GM12865 (cell line): Measurements from ENCODE around the gene NUDT13.

Experiments used
- DNase-seq: peaks from one replicate; pipeline ENCODE4 v3.0.0; 2010; ENCODE audit warnings: low read depth
- H3K4me3 ChIP-seq: 2 replicates; pipeline ENCODE4 v1.5.1; 2011; ENCODE audit warnings: mild to moderate bottlenecking, low read depth, low read length, control low read depth
- TF ChIP-seq, protein P1 (sequence below): IDR thresholded peaks from 2 replicates; pipeline ENCODE4 v1.5.1; 2011; ENCODE audit warnings: low read length, control low read depth, low read depth, inconsistent platforms; ENCODE audit not compliant: insufficient read depth; ENCODE audit errors: missing control alignments

The NUDT13 gene

DNA sequence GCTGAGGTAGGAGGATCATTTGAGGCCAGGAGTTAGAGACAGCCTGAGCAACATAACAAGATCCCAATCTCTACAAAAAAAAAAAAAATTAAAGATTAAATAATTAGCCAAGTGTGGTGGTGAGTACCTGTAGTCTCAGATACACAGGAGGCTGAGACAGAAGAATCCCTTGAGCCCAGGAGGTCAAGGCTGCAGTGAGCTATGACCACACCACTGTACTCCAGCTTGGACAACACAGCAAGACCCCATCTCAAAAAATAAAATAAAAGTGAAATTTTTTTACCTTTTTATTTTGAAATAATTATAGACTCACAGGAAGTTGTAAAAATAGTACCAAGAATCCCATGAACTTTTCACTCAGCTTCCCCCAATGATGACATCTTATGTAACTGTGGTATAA, 62.6 kb downstream of the NUDT13 start:
- TF ChIP-seq, protein P1, sequence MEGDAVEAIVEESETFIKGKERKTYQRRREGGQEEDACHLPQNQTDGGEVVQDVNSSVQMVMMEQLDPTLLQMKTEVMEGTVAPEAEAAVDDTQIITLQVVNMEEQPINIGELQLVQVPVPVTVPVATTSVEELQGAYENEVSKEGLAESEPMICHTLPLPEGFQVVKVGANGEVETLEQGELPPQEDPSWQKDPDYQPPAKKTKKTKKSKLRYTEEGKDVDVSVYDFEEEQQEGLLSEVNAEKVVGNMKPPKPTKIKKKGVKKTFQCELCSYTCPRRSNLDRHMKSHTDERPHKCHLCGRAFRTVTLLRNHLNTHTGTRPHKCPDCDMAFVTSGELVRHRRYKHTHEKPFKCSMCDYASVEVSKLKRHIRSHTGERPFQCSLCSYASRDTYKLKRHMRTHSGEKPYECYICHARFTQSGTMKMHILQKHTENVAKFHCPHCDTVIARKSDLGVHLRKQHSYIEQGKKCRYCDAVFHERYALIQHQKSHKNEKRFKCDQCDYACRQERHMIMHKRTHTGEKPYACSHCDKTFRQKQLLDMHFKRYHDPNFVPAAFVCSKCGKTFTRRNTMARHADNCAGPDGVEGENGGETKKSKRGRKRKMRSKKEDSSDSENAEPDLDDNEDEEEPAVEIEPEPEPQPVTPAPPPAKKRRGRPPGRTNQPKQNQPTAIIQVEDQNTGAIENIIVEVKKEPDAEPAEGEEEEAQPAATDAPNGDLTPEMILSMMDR: no peak
- no peak overlapping the region for H3K4me3 ChIP-seq
- no peak for DNase-seq

DNA sequence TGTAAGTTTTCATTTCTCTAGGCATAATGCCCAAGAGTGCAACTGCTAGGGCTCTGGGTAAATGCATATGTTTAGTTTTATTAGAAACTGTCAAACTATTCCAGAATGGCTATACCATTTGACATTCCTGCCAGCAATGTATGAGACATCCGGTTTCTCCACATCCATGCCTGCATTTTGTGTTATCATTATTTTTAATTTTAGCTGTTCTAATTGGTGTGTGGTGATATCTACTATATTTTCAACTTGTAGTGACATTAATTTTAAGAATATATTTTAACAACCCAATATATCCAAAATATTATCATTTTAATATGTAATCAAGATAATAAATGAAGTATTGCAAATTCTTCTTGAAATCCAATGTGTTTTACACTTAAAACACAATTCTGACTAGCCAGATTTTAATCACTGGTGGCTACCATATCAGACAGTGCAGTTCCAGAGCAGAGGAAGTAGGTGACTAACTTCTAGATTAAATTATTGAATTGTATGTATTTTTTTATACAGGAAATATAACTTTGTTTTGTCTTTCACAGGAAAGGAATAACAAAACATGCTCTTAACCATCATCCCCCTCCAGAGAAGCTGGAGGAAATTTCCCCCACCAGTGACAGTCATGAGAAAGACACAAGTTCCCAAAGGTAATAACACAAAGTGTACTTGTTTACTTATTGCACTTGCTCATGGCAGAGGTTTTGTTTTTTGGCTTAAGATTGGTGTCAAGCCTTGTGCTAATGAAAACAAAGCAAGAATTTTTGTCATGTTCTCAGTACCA, 64.1 kb downstream of the NUDT13 start:
- no peak for DNase-seq
- TF ChIP-seq, protein P1: no peak
- H3K4me3 ChIP-seq: no peak overlapping the region
